HG02840 (cell line): Measurements from ENCODE around the gene ARHGAP24.
"Not testable (repeated sequence)": the region's sequence is repeated elsewhere in the genome, so short reads cannot be mapped to it uniquely, and the experiment has no call there.

Source experiments
- ATAC-seq: cut with Tn5 transposase; IDR thresholded peaks from one replicate; pipeline ENCODE4 v1.9.1; 2021; ENCODE audit warnings: mild to moderate bottlenecking, moderate library complexity, moderate number of reproducible peaks; ENCODE audit not compliant: unreplicated experiment, low FRiP score

Gene ARHGAP24

GRCh38 chr4:85873566-85873965 lies 398.6 kb downstream of the ARHGAP24 start:
- ATAC-seq, result no peak

- no peak for ATAC-seq
Observed at GRCh38 chr4:85879518-85879917, 404.6 kb downstream of the ARHGAP24 start.

DNA sequence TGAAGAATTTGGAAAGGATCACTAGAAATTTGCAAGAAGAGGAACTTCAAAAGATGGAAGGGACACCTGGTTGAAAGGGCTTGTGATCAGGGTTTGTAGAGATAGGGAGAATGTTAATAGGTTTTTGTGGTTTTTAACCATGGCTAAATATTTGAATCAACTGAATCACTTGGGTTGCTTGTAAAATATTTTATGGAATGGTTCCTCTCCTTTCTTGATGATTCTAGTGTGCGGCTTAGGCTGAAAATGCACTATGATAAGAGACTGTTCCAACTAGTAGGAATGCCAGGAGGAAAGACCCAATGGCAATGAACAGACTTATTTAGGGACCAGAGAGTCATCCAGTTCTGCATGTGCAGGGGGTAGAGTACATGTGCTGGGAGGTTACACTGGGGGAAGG lies 408.2 kb downstream of the ARHGAP24 start:
- ATAC-seq, result no peak

DNA sequence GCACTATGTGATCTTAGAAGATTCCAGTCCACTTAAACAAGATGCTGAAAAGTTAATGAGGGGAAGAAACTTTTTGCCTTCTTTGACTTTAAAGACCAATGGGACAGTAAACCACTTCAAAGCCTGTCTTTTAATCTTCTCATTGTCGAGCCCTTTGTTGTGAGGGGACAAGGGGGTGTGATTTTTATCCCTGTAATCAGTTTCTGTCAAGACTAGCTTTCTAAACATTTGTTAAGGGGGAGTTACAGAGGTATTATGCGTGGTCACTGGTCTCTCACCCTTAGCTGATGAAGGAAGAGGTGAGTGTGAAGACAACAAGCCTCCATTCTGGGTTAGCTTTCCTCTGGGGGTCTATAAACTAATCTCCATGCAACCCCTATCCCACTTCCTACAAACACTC lies 409.3 kb downstream of the ARHGAP24 start:
- ATAC-seq, result no peak

DNA sequence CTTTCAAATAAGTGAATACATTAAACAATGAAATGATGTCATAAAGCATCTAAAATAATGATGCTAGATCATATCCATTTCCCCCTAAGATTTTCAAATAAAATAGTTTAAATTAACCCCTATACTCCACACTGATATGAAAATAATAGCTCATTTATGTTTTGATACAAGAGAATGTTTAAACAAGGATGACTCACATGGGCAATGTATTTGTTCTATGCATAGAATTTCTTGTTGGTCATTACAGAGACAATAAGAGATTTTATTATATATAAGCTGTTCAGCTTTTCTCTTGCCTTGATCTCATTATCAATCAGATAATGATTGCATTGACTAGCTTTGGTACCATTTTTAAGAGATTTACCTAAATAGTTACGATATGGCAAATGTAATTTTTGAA lies 411.7 kb downstream of the ARHGAP24 start:
- no peak for ATAC-seq

GRCh38 chr4:85889314-85889713 lies 414.4 kb downstream of the ARHGAP24 start:
- no peak for ATAC-seq

- ATAC-seq, result no peak
Observed at GRCh38 chr4:85895755-85896154, 420.8 kb downstream of the ARHGAP24 start.

DNA sequence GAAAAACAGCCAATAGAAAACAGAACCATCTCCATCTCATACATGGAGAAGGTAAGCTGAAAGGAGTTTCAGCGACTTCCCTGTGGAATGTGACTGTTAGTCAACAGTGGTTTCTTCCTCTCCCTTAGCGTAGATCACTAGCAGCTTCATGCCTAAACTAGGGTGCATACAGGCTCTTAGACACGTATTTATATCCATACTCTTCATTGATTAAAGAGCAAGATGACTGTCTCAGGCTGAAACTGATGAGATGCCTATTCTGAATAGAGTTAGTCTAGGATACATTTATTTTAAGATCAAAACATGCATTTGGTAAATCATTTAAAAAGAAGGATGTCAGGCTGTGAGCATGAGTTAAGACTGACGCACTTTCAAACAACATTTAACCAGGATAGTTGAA lies 423.3 kb downstream of the ARHGAP24 start:
- ATAC-seq, result no peak

GRCh38 chr4:85901500-85901899 lies 426.6 kb downstream of the ARHGAP24 start:
- no peak for ATAC-seq

DNA sequence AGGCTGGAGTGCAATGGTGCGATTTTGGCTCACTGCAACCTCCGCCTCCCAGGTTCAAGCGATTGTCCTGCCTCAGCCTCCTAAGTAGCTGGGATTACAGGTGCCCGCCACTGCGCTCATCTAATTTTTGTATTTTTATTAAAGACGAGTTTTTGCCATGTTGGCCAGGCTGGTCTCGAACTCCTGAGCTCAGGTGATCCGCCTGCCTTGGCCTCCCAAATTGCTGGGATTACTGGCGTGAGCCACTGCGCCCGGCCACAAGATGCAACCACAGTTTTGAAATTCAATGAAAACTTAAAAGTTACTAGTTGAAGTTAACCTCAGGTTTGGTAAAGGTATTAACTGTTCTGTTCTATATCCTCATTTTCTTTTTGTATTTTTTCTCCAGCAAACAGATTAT lies 427.7 kb downstream of the ARHGAP24 start:
- ATAC-seq, result not testable (repeated sequence)

DNA sequence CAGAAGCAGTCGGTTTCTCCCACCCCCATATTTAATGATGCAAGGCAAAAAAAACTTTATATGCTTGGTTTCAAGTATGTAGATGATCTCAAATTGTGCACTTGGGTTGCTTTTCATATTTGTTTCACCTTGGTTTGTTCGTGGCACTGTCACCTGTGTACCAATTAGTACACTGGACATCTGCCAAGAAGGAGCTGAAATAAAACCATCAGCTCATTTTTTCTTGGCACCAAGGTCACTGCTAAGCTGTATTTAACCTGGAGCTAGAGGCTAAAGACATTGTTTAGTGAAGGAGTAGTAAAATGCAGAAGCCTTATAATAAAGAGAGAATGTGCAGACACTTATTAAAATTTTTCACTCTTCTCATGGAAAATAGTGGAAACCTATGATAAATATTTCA lies 430.8 kb downstream of the ARHGAP24 start:
- no peak for ATAC-seq

DNA sequence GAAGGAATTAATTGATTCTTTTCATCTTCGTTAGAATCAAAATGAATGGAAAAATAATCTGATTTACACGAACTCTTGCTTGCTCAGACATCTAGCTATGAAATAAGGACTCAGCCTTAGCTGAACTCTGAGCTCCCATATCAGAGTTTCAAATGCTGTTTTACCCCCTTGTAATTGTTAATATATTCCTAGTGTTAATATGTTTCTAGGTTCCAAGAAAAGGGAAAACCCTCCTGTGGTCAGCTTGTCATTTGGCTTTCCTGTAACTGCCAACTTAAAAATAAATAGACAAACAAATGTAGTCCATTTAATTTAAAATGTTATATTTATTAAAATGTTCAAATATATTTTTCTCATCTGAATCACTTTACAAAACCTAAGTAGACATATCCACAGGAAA lies 432.1 kb downstream of the ARHGAP24 start:
- ATAC-seq, result no peak

DNA sequence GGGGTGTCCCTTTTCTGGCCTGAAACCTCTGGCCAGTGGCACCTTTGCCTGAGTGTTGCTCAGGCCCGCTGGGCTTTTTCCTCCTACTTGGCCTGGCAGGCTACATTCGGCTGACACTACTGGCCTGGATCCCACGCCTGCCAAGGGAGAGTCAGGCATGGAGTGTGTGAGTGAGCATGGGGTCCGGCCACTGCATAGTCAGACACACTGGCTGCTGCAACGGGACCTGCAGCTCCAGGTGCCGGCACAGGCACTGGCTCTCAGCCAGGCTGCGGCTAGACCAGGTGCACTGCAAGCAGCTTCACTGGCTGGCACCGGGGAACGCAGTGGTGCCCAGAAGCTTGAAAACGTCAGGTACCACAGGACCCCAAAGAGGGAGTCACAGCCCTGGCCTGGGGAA lies 434.9 kb downstream of the ARHGAP24 start:
- no peak for ATAC-seq

DNA sequence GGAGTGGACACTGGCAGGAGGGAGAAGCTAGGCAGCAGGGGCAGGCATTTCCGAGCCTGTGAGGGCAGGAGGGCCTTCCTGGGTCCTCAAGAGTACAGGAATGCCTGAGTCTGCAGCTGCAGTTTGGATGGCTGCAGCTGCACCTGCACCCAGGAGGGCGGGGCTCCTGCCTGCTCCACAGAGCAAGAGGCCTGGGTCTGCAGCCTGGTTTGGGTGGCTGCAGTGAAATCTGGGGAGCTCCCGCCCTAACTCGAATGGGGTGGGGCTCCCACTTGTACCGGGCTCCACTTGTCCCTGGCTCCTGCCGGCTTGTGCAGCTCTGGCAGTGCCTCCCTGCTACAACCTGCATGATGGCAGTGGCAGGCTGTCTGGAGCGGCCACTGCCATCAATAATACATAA lies 436.0 kb downstream of the ARHGAP24 start:
- ATAC-seq, result no peak

GRCh38 chr4:85913931-85914694 lies 439.2 kb downstream of the ARHGAP24 start:
- no peak for ATAC-seq

DNA sequence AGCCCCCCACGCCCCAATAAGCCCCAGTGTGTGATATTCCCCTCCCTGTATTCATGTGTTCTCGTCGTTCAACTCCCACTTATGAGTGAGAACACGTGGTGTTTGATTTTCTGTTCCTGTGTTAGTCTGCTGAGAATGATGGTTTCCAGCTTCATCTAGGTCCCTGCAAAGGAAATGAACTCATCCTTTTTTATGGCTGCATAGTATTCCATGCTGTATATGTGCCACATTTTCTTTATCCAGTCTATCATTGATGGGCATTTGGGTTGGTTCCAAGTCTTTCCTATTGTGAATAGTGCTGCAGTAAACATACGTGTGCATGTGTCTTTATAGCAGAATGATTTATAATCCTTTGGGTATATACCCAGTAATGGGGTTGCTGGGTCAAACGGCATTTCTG lies 440.6 kb downstream of the ARHGAP24 start:
- not testable (repeated sequence) for ATAC-seq

GRCh38 chr4:85919200-85919887 lies 444.4 kb downstream of the ARHGAP24 start:
- no peak for ATAC-seq

DNA sequence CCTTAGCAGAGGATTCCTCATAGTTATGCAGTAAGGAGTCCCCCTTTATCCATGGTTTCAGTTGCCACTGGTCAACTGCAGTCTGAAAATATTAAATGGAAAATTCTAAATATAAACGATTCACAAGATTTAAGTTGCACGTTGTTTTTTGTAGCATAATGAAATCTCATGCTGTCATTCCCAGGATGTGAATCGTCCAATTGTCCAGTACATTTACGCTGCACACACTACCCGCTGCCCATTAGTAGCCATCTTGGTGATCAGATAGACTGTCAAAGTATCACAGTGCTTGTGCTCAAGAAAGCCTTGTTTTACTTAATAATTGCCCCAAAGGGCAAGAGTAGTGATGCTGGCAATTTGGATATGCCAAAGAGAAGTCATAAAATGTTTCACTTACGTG lies 450.1 kb downstream of the ARHGAP24 start:
- ATAC-seq, result no peak

DNA sequence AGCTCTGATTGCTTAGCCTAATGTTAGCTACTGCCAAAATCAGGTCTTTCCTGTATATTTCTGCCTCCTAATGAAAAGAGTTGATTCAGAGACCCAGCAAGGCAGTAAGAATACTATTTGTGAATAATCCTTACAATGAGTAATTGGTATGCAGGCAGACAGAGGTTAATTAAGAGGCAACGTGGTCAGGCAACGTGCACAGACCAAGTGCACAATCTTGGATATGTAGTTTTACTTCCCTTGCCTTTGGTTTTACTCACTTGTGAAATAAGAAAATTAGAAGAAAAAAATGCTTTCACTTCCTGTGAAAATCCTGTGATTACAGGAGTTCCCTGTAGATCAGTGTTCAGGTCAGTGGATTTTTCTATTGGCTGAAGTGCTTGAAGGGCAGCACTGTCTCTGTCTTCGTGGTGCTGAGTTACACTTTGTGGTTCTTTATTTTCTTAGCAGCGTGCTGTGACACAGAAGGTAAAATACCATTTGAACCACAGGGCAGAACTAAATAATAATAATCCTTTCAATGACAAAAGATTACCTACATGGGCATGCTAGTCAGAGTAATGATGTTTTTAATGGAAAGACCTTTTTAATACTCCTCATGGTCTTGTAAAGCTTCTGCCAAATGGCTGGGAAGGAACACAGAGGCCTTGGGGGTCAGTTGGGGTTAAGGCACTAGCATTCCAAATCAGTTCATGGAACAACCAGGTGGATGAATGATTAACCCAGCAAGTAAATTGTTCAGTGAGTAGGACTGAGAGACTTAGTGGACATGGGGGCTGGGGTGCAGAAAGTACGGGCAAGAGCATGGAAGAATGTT lies 454.0 kb downstream of the ARHGAP24 start:
- ATAC-seq, result no peak

- no peak for ATAC-seq
Observed at GRCh38 chr4:85929961-85930665, 455.2 kb downstream of the ARHGAP24 start.
